Sigmoid colon (tissue), 7 donors: ENCODE measurements around the gene TLE2. TPM values are rescaled to one million over a fixed set of nuclear protein-coding genes. Genes with fewer than 3 reads are reported as not detected.

Experiments
- DNase-seq: peaks from one replicate; pipeline ENCODE4 v3.0.0-alpha.2; 2019
- H3K27ac ChIP-seq, 4 donors: fragments of 200-600 bp; sonication (generic); one replicate each; pipeline ENCODE4 v1.5.1; 2016 to 2019; ENCODE audit warnings: mild to moderate bottlenecking in 1 of 4
- H3K27me3 ChIP-seq, 3 donors: fragments of 200-600 bp; sonication (generic); one replicate each; pipeline ENCODE4 v1.5.1; 2019; ENCODE audit warnings: mild to moderate bottlenecking in 1 of 3
- H3K36me3 ChIP-seq, 4 donors: fragments of 200-600 bp; sonication (generic); one replicate each; pipeline ENCODE4 v1.5.1; 2016 to 2019
- H3K4me1 ChIP-seq, 4 donors: fragments of 200-600 bp; sonication (generic); one replicate each; pipeline ENCODE4 v1.5.1; 2017 to 2019
- H3K4me3 ChIP-seq, 4 donors: fragments of 200-600 bp; sonication (generic); one replicate each; pipeline ENCODE4 v1.5.1; 2017 to 2019; ENCODE audit warnings: mild to moderate bottlenecking in 2 of 4, moderate library complexity in 1 of 4
- H3K9me3 ChIP-seq, 4 donors: fragments of 200-600 bp in 3 of 4; sonication (generic) in 3 of 4; one replicate each; pipeline versions ENCODE4 v1.5.1 to v1.6.1; 2013 to 2019
- CTCF ChIP-seq, 4 experiments: fragments of 450-650 bp in 3 of 4; fragments of 200-600 bp in 1 of 4; IDR thresholded peaks; one replicate each; pipeline ENCODE4 v1.5.1; 2016 to 2019; ENCODE audit warnings: antibody characterized with exemption in 4 of 4, mild to moderate bottlenecking in 3 of 4, moderate library complexity in 2 of 4
- EP300 ChIP-seq, 4 donors: sonication (generic); formaldehyde crosslinking; IDR thresholded peaks; one replicate each; pipeline ENCODE4 v1.6.1; 2017; ENCODE audit warnings: antibody characterized with exemption in 4 of 4
- POLR2A ChIP-seq, 2 donors: fragments of 450-650 bp; IDR thresholded peaks; one replicate each; pipeline ENCODE4 v1.6.1; 2016; ENCODE audit warnings: antibody characterized with exemption in 2 of 2, mild to moderate bottlenecking in 2 of 2, moderate library complexity in 2 of 2
- POLR2AphosphoS5 ChIP-seq, 4 donors: sonication (generic); formaldehyde crosslinking; IDR thresholded peaks; one replicate each; pipeline ENCODE4 v1.6.1; 2017; ENCODE audit warnings: antibody characterized with exemption in 4 of 4
- WGBS, 2 donors: extraction: QIAGEN DNeasy Blood & Tissue Kit; methylation state at CpG; one replicate each; pipeline ENCODE4 v1.1.7; 2013; 5-methylcytosine and 5-hydroxymethylcytosine counted together
- intact Hi-C: fragments of 100-400 bp; cut with DNase I; formaldehyde crosslinking; loops from one replicate; pipeline ENCODE4 v1.15.1; 2023
- polyA plus RNA-seq, 3 donors: library from polyadenylated mRNA; stranded (reverse); fragments of 200-250 nt; gene quantifications; one replicate each; pipeline ENCODE4 v1.2.3, GENCODE V29; 2013
- total RNA-seq, 4 donors: library from RNA; depleted of rRNA; stranded (reverse); fragments of >200 nt; gene quantifications; one replicate each; pipeline ENCODE4 v1.1.0, GENCODE V29; 2016
- donor health status: healthy with polysubstance abuse.
- donor health status: Bipolar disorder and iron deficiency.
- donor health status: healthy.

Gene TLE2
- total and polyA plus RNA-seq, 7 donors: 10.9 to 66.5 (median 27.8) TPM

- Histone ChIP-seq H3K27ac (no peak overlapping the region), H3K36me3 (no peaks in the 10 kb centered on the region), H3K4me1 (peaks cover 0 to 32% (median 30%) of the 10 kb centered on the region in 4 donors), H3K9me3 (no peaks in the 10 kb centered on the region), H3K4me3 (no peak overlapping the region), H3K27me3 (no peaks in the 10 kb centered on the region)
- TF ChIP-seq POLR2AphosphoS5 (IDR thresholded peaks at IDR 0.05) (no peak), POLR2A (IDR thresholded peaks at IDR 0.05) (no peak), EP300 (IDR thresholded peaks at IDR 0.05) (no peak), CTCF (IDR thresholded peaks at IDR 0.05) (no peak)
- WGBS, 2 donors: 72 to 79% methylated on average over 5 of the region's 5 CpGs
- intact Hi-C loops: no loop called here
- no peak for DNase-seq
Observed at GRCh38 chr19:3031607-3031867, 2.5 kb upstream of the TLE2 start.

DNA sequence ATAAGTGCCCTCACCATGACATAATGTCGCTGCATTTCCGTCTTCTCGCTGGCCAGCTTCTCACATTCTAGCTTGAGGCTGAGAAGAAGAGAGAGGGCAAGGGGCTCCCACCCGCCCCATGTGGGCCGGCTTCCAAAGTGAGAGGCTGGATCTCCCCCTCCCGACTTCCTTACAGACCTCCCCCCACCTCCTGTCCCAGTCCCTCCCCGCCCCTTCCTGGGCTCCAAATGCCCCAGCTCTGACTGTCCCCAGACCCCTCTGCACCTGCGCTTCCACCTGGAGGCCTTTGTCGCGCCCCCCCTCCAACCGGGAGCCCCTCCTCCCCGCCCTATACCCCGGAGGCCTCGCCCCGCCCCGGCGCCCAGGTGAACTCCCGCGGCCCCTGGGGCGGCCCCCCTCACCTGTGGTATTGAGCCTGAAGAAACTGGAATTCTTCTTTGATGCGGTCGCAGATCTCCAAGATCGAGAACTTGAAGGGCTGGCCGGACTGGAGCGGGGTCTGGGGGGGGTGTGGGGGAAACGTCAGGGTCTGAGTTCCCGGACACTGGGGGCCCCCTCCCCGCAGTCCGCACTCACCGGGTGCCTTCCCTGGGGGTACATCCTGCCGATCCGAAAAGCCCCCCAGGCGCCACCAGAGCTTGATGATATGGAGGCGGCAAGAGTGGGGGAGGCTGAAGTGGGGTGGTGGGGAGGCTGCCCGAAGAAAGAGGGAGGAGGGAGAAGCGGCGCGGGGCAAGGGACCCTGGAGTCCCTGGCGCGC is 595 bp downstream of the TLE2 start:
- Histone ChIP-seq H3K27ac (peak overlapping the region; percentile 57 to 77 (median 70)), H3K36me3 (peaks cover 0 to 3% (median 0%) of the 10 kb centered on the region in 4 donors), H3K9me3 (no peaks in the 10 kb centered on the region), H3K4me1 (peaks cover 0 to 18% (median 16%) of the 10 kb centered on the region in 4 donors), H3K4me3 (peak overlapping the region; percentile 67 to 87 (median 76)), H3K27me3 (no peaks in the 10 kb centered on the region)
- intact Hi-C loops: no loop called here
- WGBS, 2 donors: 1 to 3% methylated on average over 40 of the region's 40 CpGs
- TF ChIP-seq POLR2A (IDR thresholded peaks at IDR 0.05) (no peak), CTCF (IDR thresholded peaks at IDR 0.05) (no peak), POLR2AphosphoS5 (IDR thresholded peaks at IDR 0.05) (no peak), EP300 (IDR thresholded peaks at IDR 0.05) (no peak)
- no peak for DNase-seq

DNA sequence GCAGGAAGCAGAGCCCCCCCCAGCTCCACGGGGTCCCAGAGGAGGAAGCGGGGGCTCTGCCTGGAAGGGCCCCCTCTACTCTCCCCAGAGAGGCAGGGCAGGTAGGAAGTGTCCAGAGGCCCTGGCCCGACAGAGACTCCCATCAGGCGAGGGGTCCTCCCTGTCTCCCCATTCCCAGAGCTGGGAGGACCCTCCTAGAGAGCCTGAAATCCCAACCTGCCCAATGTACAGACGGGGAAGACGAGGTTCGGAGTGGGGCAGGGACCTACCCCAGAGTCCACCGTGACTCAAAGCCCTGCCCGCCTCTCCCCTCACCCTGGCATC is 1.1 kb downstream of the TLE2 start:
- no peak for TF ChIP-seq POLR2AphosphoS5 (IDR thresholded peaks at IDR 0.05)
- TF ChIP-seq CTCF (IDR thresholded peaks at IDR 0.05): no peak
- TF ChIP-seq EP300 (IDR thresholded peaks at IDR 0.05): no peak
- no peak for TF ChIP-seq POLR2A (IDR thresholded peaks at IDR 0.05)
- Histone ChIP-seq H3K4me1 (peaks cover 0 to 18% (median 16%) of the 10 kb centered on the region in 4 donors), H3K4me3 (peak overlapping the region in 3 of 4 donors; percentile 72 to 87 (median 81)), H3K36me3 (peaks cover 0 to 3% (median 0%) of the 10 kb centered on the region in 4 donors), H3K27ac (peak overlapping the region; percentile 57 to 77 (median 70)), H3K9me3 (no peaks in the 10 kb centered on the region), H3K27me3 (no peaks in the 10 kb centered on the region)
- intact Hi-C loops: no loop called here
- 46 to 52% methylated on average over 9 of the region's 9 CpGs for WGBS, 2 donors
- DNase-seq: no peak

- no peak for TF ChIP-seq POLR2AphosphoS5 (IDR thresholded peaks at IDR 0.05)
- TF ChIP-seq CTCF (IDR thresholded peaks at IDR 0.05): no peak
- no peak for TF ChIP-seq EP300 (IDR thresholded peaks at IDR 0.05)
- no peak for TF ChIP-seq POLR2A (IDR thresholded peaks at IDR 0.05)
- no peak for DNase-seq
- peaks cover 0 to 3% (median 0%) of the 10 kb centered on the region in 4 donors for H3K36me3 ChIP-seq
- H3K4me1 ChIP-seq: peaks cover 0 to 18% (median 16%) of the 10 kb centered on the region in 4 donors
- H3K4me3 ChIP-seq: no peak overlapping the region
- WGBS, 2 donors: 81 to 88% methylated on average over 2 of the region's 2 CpGs
- intact Hi-C loops: no loop called here
- H3K27me3 ChIP-seq: no peaks in the 10 kb centered on the region
- H3K9me3 ChIP-seq: no peaks in the 10 kb centered on the region
- peak overlapping the region in 2 of 4 donors; percentile 74 to 77 for H3K27ac ChIP-seq
Observed at GRCh38 chr19:3027292-3027691, 1.8 kb downstream of the TLE2 start.

- TF ChIP-seq EP300 (IDR thresholded peaks at IDR 0.05): no peak
- no peak for TF ChIP-seq POLR2A (IDR thresholded peaks at IDR 0.05)
- no peak for TF ChIP-seq CTCF (IDR thresholded peaks at IDR 0.05)
- TF ChIP-seq POLR2AphosphoS5 (IDR thresholded peaks at IDR 0.05): no peak
- H3K4me1 ChIP-seq: peaks cover 0 to 18% (median 16%) of the 10 kb centered on the region in 4 donors
Observed at GRCh38 chr19:3026768-3027167, 2.3 kb downstream of the TLE2 start.

More at GRCh38 chr19:3026768-3027167, 2.3 kb downstream of the TLE2 start:
- peaks cover 0 to 3% (median 0%) of the 10 kb centered on the region in 4 donors for H3K36me3 ChIP-seq
- H3K4me3 ChIP-seq: no peak overlapping the region
- no peak for DNase-seq
- intact Hi-C loops: no loop called here
- no peaks in the 10 kb centered on the region for H3K9me3 ChIP-seq
- H3K27ac ChIP-seq: no peak overlapping the region
- WGBS, 2 donors: 91 to 92% methylated on average over 1 of the region's 1 CpG
- H3K27me3 ChIP-seq: no peaks in the 10 kb centered on the region
